WI38 (cell line): ENCODE data around the gene IL17RE.

Source experiments
- H3K4me3 ChIP-seq: 2 replicates; pipeline ENCODE4 v1.5.1; 2011; ENCODE audit warnings: low read depth, mild to moderate bottlenecking, control low read depth, low read length
- CTCF ChIP-seq: IDR thresholded peaks from 2 replicates; pipeline ENCODE4 v1.5.1; 2012; ENCODE audit warnings: low read depth, mild to moderate bottlenecking, control low read depth, low read length

IL17RE gene

GRCh38 chr3:9951962-9952805 lies 49.5 kb downstream of the IL17RE start, which contains the start of gene PRRT3:
Gene PRRT3 (minus strand): TSS chr3:9952408. CDS start chr3:9950115, 2,293 bp downstream.
- TF ChIP-seq CTCF: no peak
- H3K4me3 ChIP-seq: peak within 1 kb of the TSS; percentile 63

- TF ChIP-seq CTCF: no peak
- H3K4me3 ChIP-seq: no peak overlapping the region
Measured at GRCh38 chr3:9955067-9955502, 52.4 kb downstream of the IL17RE start.

- H3K4me3 ChIP-seq: no peak overlapping the region
Measured at GRCh38 chr3:9955611-9956352, 53.1 kb downstream of the IL17RE start.

GRCh38 chr3:9957214-9957613 lies 54.6 kb downstream of the IL17RE start:
- no peak overlapping the region for H3K4me3 ChIP-seq
- no peak for TF ChIP-seq CTCF

More at GRCh38 chr3:9955611-9956352, 53.1 kb downstream of the IL17RE start:
- TF ChIP-seq CTCF: no peak

- H3K4me3 ChIP-seq: no peak overlapping the region
- TF ChIP-seq CTCF: no peak
Measured at GRCh38 chr3:9965200-9965875, 62.7 kb downstream of the IL17RE start.
